Suppressor macrophage (primary cell): ENCODE measurements around the gene DDX31.

Experiments used
- DNase-seq, 4 experiments: peaks; one replicate each; pipeline ENCODE4 v3.0.0-alpha.2; 2020 to 2022

DDX31 gene

DNA sequence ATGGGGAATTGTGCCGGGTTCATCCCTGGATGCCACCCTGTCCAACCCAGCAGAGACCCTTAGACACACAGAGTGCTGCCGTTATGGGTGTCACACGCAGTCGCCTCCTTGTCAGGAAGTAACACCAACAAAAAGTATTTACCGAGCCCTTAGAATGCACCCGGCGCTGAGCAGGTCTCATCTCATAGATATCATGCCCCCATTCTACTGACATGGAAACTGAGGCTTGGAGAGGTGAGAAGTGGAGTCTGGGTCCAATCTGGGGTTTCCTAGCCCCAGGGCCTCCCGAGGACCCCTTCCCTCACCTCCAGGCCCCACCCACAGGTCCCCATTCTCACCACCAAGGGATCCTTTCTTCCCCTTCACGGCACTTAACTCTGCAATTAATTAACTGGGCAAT lies 124.2 kb downstream of the DDX31 start:
- DNase-seq, result no peak

- no peak for DNase-seq
Observed at GRCh38 chr9:132543960-132544359, 125.8 kb downstream of the DDX31 start.

DNA sequence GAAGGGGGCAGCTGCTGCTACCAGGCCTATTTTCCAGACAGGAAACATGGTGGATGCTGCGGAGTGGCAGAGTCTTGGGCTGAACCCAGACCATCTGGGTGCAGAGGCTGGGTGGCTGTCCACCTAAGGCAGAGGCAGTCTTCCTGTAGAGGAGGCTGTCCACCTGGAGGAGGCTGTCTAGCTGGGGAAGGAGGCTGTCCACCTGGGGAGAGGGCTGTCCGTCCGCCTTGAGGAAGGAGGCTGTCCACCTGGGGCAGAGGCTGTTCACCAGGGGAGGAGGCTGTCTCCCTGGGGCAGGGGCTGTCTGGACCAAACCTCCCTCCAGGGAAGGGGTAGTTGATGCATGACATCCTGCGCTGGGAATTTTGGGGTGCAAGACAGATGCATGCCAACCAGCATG lies 126.5 kb downstream of the DDX31 start:
- no peak for DNase-seq
